HFF-Myc (cell line): ENCODE data around the gene SLC7A4.
"Not testable (repeated sequence)": the region's sequence is repeated elsewhere in the genome, so short reads cannot be mapped to it uniquely, and the experiment has no call there.

Experiments
- DNase-seq: peaks from one replicate; pipeline ENCODE4 v3.0.0-alpha.2; 2011; ENCODE audit warnings: low read depth; ENCODE audit errors: extremely low read depth
- H3K4me3 ChIP-seq: replicated peaks from 2 replicates; pipeline ENCODE4 v1.5.1; 2011; ENCODE audit warnings: low read depth, mild to moderate bottlenecking, control low read depth, low read length
- TF ChIP-seq, protein P1 (sequence below): IDR thresholded peaks from 2 replicates; pipeline ENCODE4 v1.5.1; 2012; ENCODE audit warnings: mild to moderate bottlenecking, low read depth, low read length, control low read depth; ENCODE audit errors: missing control alignments

The SLC7A4 gene

GRCh38 chr22:21012446-21013407 lies 19.6 kb downstream of the SLC7A4 start:
- no peak overlapping the region for H3K4me3 ChIP-seq

DNA sequence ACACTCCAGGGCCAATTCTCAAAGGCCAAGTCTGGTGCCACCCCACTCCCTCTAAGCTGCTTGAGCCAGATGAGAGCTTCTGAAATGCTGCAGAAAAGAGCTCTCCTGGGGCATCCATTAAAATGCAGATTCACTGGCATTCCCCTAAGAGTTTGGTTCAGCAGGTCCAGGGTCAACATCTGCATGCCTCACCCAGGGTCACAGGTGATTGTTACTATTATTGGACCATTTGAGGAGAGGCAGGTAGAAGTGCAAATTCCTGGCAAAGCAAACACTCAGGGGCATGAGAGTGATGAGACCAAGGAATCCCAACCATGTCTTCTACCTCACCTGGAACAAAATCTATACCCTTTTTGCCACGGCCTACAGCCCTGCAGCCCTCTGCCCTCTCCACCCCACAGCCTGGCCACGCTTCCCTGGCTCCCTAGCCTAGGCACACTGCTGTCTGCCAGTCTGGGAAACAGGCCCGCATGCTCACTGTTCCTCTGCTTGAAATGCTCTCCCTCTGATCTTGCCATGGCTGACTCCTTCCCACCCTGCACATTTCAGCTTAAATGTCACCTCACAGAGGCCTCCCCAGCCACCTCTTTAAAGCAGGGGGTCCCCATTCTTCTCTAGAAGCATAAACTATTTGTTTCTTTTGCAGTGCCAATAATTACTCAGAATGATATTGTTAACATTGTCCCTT lies 21.8 kb downstream of the SLC7A4 start:
- TF ChIP-seq, protein P1, sequence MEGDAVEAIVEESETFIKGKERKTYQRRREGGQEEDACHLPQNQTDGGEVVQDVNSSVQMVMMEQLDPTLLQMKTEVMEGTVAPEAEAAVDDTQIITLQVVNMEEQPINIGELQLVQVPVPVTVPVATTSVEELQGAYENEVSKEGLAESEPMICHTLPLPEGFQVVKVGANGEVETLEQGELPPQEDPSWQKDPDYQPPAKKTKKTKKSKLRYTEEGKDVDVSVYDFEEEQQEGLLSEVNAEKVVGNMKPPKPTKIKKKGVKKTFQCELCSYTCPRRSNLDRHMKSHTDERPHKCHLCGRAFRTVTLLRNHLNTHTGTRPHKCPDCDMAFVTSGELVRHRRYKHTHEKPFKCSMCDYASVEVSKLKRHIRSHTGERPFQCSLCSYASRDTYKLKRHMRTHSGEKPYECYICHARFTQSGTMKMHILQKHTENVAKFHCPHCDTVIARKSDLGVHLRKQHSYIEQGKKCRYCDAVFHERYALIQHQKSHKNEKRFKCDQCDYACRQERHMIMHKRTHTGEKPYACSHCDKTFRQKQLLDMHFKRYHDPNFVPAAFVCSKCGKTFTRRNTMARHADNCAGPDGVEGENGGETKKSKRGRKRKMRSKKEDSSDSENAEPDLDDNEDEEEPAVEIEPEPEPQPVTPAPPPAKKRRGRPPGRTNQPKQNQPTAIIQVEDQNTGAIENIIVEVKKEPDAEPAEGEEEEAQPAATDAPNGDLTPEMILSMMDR = no peak
- no peak overlapping the region for H3K4me3 ChIP-seq
- DNase-seq = no peak

More at GRCh38 chr22:21012446-21013407, 19.6 kb downstream of the SLC7A4 start:
- no peak for DNase-seq
- TF ChIP-seq, protein P1 = no peak

DNA sequence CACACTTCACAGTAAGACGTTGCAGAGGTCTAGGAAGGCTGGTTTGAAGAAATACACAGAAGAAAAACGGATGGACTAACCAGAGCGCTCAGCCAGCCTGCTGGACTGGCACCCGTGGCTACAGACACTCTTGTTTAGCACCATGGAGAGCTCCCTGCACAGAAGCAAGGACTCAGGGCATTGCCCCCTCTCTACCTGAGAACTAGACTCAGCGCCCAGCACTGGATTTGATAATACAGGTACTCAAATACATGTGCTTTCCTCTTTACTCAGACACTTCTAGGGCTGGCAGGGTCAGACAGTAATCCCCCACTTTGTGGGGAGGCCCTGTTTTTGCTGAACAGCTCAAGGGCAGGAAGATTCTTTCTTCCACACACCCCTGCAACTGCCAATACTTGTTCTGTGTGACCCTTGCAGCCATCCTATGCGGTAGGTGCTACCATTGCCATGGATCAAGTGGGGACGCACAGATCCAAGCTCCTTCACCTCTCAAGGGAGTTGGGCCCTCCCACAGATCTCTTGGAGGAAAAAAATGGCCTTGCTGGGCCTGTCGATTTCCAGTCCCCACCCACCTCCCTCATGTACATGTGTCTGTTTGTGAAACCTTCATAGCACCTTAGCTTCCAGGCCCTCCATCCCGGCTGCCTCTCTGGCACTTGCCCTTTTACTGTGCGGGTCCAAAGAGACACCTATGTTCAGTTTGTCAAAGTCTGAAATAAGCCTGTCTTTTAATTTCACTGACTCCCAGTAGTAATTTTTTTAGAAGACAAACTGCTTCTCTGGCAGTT lies 22.5 kb downstream of the SLC7A4 start:
- no peak for DNase-seq
- TF ChIP-seq, protein P1 = no peak
- no peak overlapping the region for H3K4me3 ChIP-seq

DNA sequence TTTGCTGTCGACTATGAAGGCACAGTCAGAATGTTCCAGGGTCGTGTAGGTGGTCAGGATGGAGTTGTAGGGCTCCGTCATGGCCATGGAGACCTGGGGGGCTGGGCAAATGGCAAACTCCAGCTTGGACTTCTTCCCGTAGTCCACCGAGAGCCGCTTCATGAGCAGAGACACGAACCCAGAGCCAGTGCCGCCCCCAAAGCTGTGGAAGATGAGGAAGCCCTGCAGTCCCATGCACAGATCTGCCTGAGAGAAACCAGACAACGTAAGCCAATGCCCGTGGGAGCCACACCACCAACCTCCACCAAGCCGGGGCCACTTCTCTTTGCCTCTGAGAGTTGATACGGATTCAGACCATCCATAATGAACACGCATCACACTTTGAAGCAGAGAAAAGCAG lies 23.2 kb downstream of the SLC7A4 start:
- DNase-seq, H3K4me3 ChIP-seq: not testable (repeated sequence)

DNA sequence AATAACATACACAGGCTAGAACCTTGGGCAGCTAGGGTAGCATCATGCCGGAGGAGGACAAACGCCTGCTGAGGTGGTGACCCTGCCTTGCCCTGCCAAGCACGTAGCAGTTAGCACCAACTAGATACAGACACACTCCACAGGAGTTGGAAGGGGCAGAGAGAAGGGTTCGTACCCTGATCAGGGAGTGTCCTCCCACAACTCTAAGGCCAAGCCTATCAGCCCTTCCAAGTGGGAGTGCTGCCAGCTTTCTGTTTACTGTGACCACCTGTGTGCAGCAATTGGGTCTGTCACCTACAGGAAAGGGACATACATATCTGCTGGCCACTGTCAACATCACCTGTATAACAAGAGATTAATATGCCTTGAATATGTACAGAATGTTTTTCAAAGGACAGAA lies 28.6 kb downstream of the SLC7A4 start:
- no peak overlapping the region; the same call in 1 of the 2 replicates for H3K4me3 ChIP-seq
- TF ChIP-seq, protein P1 = no peak
- DNase-seq = no peak

- peak; percentile 66 for DNase-seq
- TF ChIP-seq, protein P1 = no peak
Observed at GRCh38 chr22:21001601-21002325, 30.6 kb downstream of the SLC7A4 start, which contains the start of gene THAP7. THAP7 (minus strand) TSS chr22:21002118; CDS start chr22:21001911, 207 bp downstream.

More at GRCh38 chr22:21001601-21002325, 30.6 kb downstream of the SLC7A4 start, which contains the start of gene THAP7:
- H3K4me3 ChIP-seq = peak within 1 kb of the TSS; percentile 83
